GM19463 (cell line): ENCODE data around the gene EXOC3L2.

Experiments used
- ATAC-seq: cut with Tn5 transposase; IDR thresholded peaks from one replicate; pipeline ENCODE4 v1.9.1; 2021; ENCODE audit warnings: mild to moderate bottlenecking, moderate library complexity; ENCODE audit not compliant: unreplicated experiment

Gene EXOC3L2

DNA sequence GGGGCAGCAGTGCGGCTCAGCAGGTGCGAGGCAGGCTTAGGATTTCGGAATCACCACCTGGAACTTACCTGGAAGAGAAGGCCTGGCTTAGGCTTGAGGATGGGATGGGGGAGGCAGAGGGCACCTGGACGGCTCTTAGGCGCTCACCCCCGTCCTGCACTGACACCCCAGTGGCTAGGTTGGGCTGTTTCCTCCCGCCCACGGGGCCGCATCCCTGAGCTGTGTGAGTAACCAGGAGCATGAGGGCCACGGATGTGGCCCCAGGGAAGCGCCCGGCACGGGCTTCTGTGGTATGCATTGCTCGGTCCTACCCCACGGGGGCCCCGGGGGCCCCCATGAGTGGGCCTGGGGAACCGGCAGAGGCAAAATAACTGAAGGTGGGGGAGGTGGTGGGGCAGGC lies 82.1 kb downstream of the EXOC3L2 start:
- no peak for ATAC-seq

DNA sequence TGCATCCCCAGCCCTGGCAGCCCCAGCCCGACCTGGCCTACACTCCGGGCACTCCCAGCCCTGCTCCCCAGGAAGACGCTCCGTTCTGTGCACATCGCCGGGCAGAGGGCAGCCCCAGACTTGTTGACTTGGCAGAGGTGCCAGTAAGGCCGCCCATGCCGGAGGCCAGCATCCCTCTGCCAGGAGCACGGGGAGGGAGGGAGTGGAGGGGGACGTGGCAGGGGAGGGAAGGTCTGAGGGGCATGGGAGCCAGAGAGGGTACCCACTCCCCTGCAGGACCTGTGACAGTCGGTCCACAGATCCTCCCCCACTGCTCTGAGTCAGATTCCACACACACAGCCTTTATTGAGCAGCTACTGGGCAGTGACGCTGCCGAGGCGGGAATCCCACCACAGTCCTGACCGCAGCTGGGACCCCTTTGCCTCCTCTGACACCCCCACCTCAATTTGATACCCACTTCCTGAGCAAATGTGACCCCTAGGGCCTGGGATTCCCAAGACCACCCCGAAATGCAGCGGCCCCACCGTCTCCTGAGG lies 82.5 kb downstream of the EXOC3L2 start:
- ATAC-seq, result no peak
